Measurements from ENCODE around the gene ZNF93.
A peak's percentile ranks its signal among the peaks of the same experiment; 100 is the strongest.
"Not testable (repeated sequence)": the region's sequence is repeated elsewhere in the genome, so short reads cannot be mapped to it uniquely, and the experiment has no call there.

Gene ZNF93

GRCh38 chr19:19900729-19901444, at the start of gene ZNF93:
Gene ZNF93 (plus strand): TSS chr19:19900946. CDS start chr19:19901089, 143 bp downstream.
- peak; percentile 80 for DNase-seq (ENCODE audit: low read depth, low spot score)

GRCh38 chr19:19851740-19852139, 49.0 kb upstream of the ZNF93 start:
- DNase-seq (ENCODE audit: low read depth, low spot score) = not testable (repeated sequence)

DNA sequence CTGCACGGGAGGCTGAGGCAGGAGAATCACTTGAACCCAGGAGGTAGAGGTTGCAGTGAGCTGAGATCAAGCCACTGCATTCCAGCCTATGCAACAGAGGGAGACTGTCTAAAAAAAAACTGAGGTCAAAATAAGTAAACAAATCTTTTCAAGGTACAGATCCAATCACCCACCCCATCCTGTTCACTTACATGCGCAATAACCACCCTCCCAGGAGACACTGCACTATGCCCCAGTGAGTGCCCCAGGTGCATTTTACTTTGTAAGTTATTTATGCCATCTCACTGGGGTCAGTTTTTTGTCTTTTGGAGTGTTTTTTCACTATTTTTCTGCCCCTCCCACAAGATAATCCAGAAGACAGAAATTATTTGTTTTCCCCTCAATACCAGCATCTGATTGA, 42.0 kb upstream of the ZNF93 start:
- DNase-seq (ENCODE audit: low read depth, low spot score) = no peak

DNA sequence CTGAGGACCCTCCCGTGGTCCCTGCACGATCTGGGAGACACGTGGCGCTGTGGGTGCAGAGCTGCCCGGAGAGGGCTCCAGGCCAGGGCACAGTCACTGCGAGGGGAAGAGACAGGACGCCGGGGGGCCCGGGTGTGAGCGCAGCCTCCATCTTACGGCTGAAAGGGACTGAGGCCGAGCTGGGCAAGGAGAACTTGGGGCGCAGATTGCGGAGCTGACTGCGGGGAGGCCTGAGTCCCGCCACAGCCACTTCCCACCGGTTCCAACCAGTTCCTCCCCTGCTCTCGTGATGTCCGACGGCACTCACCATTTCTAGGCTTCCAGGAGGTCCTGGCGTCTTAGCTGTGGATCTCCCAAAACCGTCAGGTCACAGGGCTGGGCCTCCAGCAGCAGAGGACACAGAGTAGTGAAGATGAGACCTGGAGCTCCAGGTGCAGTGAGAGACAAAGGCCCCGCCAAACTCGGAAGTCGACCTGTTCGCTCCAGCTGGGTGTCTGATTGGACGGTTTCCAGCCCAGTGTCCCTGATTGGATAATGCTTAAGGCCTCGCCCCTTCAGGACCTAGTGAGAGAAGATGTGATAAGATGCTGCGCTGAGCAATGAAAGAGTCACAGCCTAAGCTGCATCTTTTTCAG, 39.9 kb upstream of the ZNF93 start:
- no peak for DNase-seq (ENCODE audit: low read depth, low spot score)

- peak; percentile 74 for DNase-seq (ENCODE audit: low read depth, low spot score)
Measured at GRCh38 chr19:19865750-19866610, 34.8 kb upstream of the ZNF93 start, which contains the start of gene ZNF253. Gene ZNF253 (plus strand): TSS chr19:19865882. CDS start chr19:19865997, 115 bp downstream.

- DNase-seq (ENCODE audit: low read depth, low spot score) = no peak
Measured at GRCh38 chr19:19866611-19867248, 34.0 kb upstream of the ZNF93 start.

- not testable (repeated sequence) for DNase-seq (ENCODE audit: low read depth, low spot score)
Measured at GRCh38 chr19:19870086-19870485, 30.7 kb upstream of the ZNF93 start.

GRCh38 chr19:19871932-19872331, 28.8 kb upstream of the ZNF93 start:
- DNase-seq (ENCODE audit: low read depth, low spot score) = no peak

- DNase-seq (ENCODE audit: low read depth, low spot score) = no peak
Measured at GRCh38 chr19:19873381-19873780, 27.4 kb upstream of the ZNF93 start.

DNA sequence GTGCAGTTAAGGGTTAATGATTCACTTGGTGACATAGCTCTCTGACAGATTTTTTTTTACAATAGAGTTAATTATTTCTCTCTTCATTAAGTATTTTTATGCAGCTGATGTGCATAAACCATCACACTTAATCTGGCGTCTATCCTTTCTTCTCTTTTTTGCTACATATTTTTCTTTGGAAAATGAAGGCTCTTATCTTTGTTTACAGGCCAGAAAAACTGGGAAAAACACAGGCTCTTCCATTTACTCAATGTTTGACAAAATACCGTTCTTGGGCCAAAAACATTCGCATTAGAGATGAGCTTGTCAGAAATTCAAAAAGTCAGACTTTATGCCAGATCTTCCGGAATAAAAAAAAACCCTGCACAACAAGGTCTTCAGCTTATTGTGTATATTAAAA, 23.0 kb upstream of the ZNF93 start:
- DNase-seq (ENCODE audit: low read depth, low spot score) = no peak

GRCh38 chr19:19884583-19884982, 16.2 kb upstream of the ZNF93 start:
- no peak for DNase-seq (ENCODE audit: low read depth, low spot score)

GRCh38 chr19:19892055-19892941, 8.4 kb upstream of the ZNF93 start:
- not testable (repeated sequence) for DNase-seq (ENCODE audit: low read depth, low spot score)

DNA sequence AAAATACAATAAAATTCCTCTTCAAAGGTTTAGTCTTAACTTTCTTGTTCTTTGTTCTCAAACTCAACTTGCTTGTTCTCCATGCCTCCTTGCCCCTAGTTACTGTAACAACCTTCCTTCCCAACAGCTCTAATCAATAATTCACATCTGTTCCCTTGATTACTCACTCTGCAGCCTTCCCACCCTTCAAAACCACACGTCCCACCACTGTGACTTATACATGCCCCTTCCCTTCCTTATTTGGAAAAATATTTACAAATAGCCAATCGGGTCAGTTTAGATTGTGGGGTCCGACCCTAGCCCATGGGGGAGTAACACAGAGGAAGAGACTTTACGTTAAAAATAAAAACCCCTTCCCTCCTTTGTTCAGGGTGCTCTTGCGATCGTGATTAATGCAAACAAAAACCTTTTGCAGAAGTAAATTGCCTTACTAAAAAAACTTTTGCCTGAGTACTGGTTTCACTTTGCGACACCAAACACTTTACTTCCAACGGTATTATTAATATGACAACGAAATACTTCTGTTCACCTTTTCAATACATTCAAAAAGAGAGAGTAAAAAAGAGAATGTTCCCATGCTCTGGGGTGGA, 512 bp upstream of the ZNF93 start:
- no peak for DNase-seq (ENCODE audit: low read depth, low spot score)

- DNase-seq (ENCODE audit: low read depth, low spot score) = not testable (repeated sequence)
Measured at GRCh38 chr19:19907551-19907950, 6.8 kb downstream of the ZNF93 start.

DNA sequence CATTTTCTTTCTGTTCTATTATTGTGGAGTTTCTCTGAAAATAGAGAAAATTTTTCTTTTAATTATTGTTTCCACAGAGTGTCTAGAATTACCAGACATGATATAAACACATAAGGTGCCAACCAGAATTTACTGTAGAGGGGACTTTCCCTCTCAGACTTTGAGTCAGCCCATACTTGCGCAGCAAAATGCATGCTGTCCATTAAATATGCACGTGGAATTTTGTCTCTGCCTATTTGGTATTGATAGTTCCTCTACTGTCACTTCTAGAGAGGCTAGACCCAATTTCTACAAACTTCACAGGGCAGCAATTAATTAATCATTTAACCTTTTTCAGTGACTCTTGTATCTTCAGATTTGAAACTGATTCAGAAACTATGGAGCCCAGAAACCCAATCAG, 8.9 kb downstream of the ZNF93 start:
- DNase-seq (ENCODE audit: low read depth, low spot score) = no peak

GRCh38 chr19:19911150-19911549, 10.4 kb downstream of the ZNF93 start:
- DNase-seq (ENCODE audit: low read depth, low spot score) = no peak

DNA sequence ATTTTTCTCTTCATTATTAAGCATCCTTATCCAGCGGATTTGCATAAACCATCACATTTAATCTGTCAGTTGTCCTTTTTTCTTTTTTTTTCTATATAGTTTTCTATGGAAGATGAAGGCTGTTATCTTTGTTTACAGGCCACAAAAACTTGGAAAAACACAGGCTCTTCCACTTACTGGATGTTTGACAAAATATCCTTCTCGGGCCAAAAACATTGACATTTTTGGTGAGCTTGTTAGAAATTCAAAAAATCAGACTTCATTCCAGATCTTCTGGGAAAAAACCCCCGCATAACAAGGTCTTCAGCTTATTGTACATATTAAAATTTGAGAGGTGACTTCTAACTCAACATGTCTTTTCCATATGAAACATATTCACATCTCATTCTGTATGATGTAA, 13.8 kb downstream of the ZNF93 start:
- no peak for DNase-seq (ENCODE audit: low read depth, low spot score)

DNA sequence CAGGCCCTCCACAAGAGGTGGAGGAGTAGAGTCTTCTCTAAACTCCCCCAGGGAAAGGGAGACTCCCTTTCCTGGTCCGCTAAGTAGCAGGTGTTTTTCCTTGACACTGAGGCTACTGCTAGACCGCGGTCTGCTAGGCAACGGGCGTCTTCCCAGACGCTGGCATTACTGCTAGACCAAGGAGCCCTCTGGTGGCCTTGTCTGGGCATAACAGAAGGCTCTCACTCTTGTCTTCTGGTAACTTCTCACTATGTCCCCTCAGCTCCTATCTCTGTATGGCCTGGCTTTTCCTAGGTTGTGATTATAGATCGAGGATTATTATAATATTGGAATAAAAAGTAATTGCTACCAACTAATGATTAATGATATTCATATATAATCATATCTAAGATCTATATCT, 29.7 kb downstream of the ZNF93 start:
- DNase-seq (ENCODE audit: low read depth, low spot score) = not testable (repeated sequence)

- not testable (repeated sequence) for DNase-seq (ENCODE audit: low read depth, low spot score)
Measured at GRCh38 chr19:19933432-19934314, 32.9 kb downstream of the ZNF93 start.
